GM12878 (cell line): ENCODE measurements around the gene TFCP2L1. TPM values are rescaled to one million over a fixed set of nuclear protein-coding genes. Genes with fewer than 3 reads are reported as not detected.

Source experiments
- ATAC-seq: fragments of 200-7000 bp; cut with Tn5 transposase; 3 replicates; pipeline ENCODE4 v1.9.1; 2020; ENCODE audit warnings: mild to moderate bottlenecking, moderate library complexity
- BruUV-seq: library from RNA; stranded (reverse); fragments of 400-500 nt; replicated peaks from 2 replicates; lab custom pipeline; 2021; lab: Mats Ljungman, UMichigan
- CTCF ChIA-PET: fragments of 300-600 bp; sonication (Branson Sonifier 250); formaldehyde crosslinking; extraction: SDS; loops from one replicate; lab custom pipeline; 2021; ENCODE audit warnings: inconsistent platforms; lab: Yijun Ruan, JAX
- POLR2A ChIA-PET: fragments of 350-600 bp; formaldehyde crosslinking; extraction: SDS; loops from one replicate; lab custom pipeline; 2021; ENCODE audit warnings: inconsistent platforms; lab: Charles Lee
- RAD21 ChIA-PET: fragments of 300-600 bp; sonication (Branson Sonifier 250); formaldehyde crosslinking; loops from one replicate; lab custom pipeline; 2023; ENCODE audit warnings: antibody characterized with exemption; ENCODE audit not compliant: unreplicated experiment; lab: Charles Lee
- SMC1A ChIA-PET: fragments of 300-600 bp; sonication (Branson Sonifier 250); formaldehyde crosslinking; loops from one replicate; lab custom pipeline; 2023; ENCODE audit not compliant: unreplicated experiment, uncharacterized antibody; lab: Charles Lee
- DNase-seq: peaks from one replicate; pipeline ENCODE4 v3.0.0-alpha.2; 2011; ENCODE audit warnings: low read depth, low spot score
- FAIRE-seq: peaks from 3 replicates; lab custom pipeline; 2011; peaks lifted over from hg19 to GRCh38; lab: Jason Lieb, UNC
- H2AFZ ChIP-seq: 2 replicates; pipeline ENCODE4 v1.6.0; 2011; ENCODE audit warnings: low read depth, low read length, control low read depth; ENCODE audit not compliant: control insufficient read depth
- H3K27ac ChIP-seq: 2 replicates; pipeline ENCODE4 v1.5.1; 2011; ENCODE audit warnings: control low read depth; ENCODE audit not compliant: control insufficient read depth, insufficient read depth
- H3K27me3 ChIP-seq, 2 experiments: replicated peaks in 1 of 2; 2 replicates each; pipeline versions ENCODE4 v1.6.0 to v1.6.1; 2011; ENCODE audit warnings: low read length in 1 of 2; ENCODE audit not compliant: control insufficient read depth in 2 of 2, insufficient read depth in 2 of 2
- H3K36me3 ChIP-seq, 2 experiments: 2 replicates each; pipeline ENCODE4 v1.5.1; 2011; ENCODE audit warnings: low read length in 1 of 2; ENCODE audit not compliant: control insufficient read depth in 2 of 2, insufficient read depth in 2 of 2
- H3K4me1 ChIP-seq: 2 replicates; pipeline ENCODE4 v1.6.1; 2011; ENCODE audit warnings: mild to moderate bottlenecking, low read length, moderate library complexity, mixed read lengths; ENCODE audit not compliant: control insufficient read depth, insufficient read depth
- H3K4me2 ChIP-seq: 2 replicates; pipeline ENCODE4 v1.6.0; 2011; ENCODE audit warnings: control low read depth; ENCODE audit not compliant: control insufficient read depth, insufficient read depth
- H3K4me3 ChIP-seq: fragments of 200-600 bp; sonication (generic); 2 replicates; pipeline ENCODE4 v1.5.1; 2016
- H3K79me2 ChIP-seq: 2 replicates; pipeline ENCODE4 v1.6.0; 2011; ENCODE audit warnings: low read length; ENCODE audit not compliant: control insufficient read depth, insufficient read depth
- H3K9ac ChIP-seq: 2 replicates; pipeline ENCODE4 v1.8.0; 2011; ENCODE audit warnings: low read length, control low read depth, mixed read lengths; ENCODE audit not compliant: control insufficient read depth, insufficient read depth
- H3K9me3 ChIP-seq: replicated peaks from 3 replicates; pipeline ENCODE4 v1.5.1; 2011; ENCODE audit warnings: mild to moderate bottlenecking, low read length; ENCODE audit not compliant: control insufficient read depth, insufficient read depth
- H4K20me1 ChIP-seq: 2 replicates; pipeline ENCODE4 v1.6.0; 2011; ENCODE audit not compliant: control insufficient read depth, insufficient read depth
- ATF7 ChIP-seq: fragments of 450-650 bp; IDR thresholded peaks from 2 replicates; pipeline ENCODE4 v1.6.1; 2016; ENCODE audit warnings: low read depth, mild to moderate bottlenecking
- CHD1 ChIP-seq: IDR thresholded peaks from 2 replicates; pipeline ENCODE4 v1.6.1; 2012; ENCODE audit warnings: low read depth, low read length, improper control_type of control experiment
- EED ChIP-seq: sonication (generic); IDR thresholded peaks from 2 replicates; pipeline ENCODE4 v1.6.1; 2016; ENCODE audit warnings: antibody characterized with exemption, low read depth
- FOS ChIP-seq: IDR thresholded peaks from 3 replicates; pipeline ENCODE4 v1.6.1; 2011; ENCODE audit warnings: borderline replicate concordance; ENCODE audit not compliant: insufficient read length; ENCODE audit errors: extremely low read depth
- FOXK2 ChIP-seq: fragments of 450-650 bp; IDR thresholded peaks from 2 replicates; pipeline ENCODE4 v1.6.1; 2017; ENCODE audit warnings: mild to moderate bottlenecking, moderate library complexity
- KLF5 ChIP-seq: fragments of 450-650 bp; IDR thresholded peaks from 2 replicates; pipeline ENCODE4 v1.6.1; 2014; ENCODE audit warnings: mild to moderate bottlenecking; ENCODE audit not compliant: partially characterized antibody
- NFYA ChIP-seq: IDR thresholded peaks from 2 replicates; pipeline ENCODE4 v1.6.1; 2011; ENCODE audit warnings: low read depth, mild to moderate bottlenecking, low read length, improper control_type of control experiment, borderline replicate concordance
- NFYB ChIP-seq: IDR thresholded peaks from 2 replicates; pipeline ENCODE4 v1.6.1; 2011; ENCODE audit warnings: low read depth, mild to moderate bottlenecking, low read length, improper control_type of control experiment, moderate library complexity; ENCODE audit not compliant: insufficient read depth
- NRF1 ChIP-seq: conservative IDR thresholded peaks from 2 replicates; pipeline ENCODE4 v1.6.1; 2011; ENCODE audit warnings: mild to moderate bottlenecking, low read depth, low read length, improper control_type of control experiment
- PML ChIP-seq: IDR thresholded peaks from 2 replicates; pipeline ENCODE4 v1.6.1; 2012; ENCODE audit warnings: low read length, inconsistent platforms
- RAD21 ChIP-seq: IDR thresholded peaks from 2 replicates; pipeline ENCODE4 v1.6.1; 2011; ENCODE audit warnings: mild to moderate bottlenecking, low read depth, low read length, moderate library complexity; ENCODE audit not compliant: insufficient read depth
- RUNX3 ChIP-seq: IDR thresholded peaks from 2 replicates; pipeline ENCODE4 v1.6.1; 2012; ENCODE audit warnings: low read length, inconsistent platforms
- SP1 ChIP-seq: IDR thresholded peaks from one replicate; pipeline ENCODE4 v1.6.1; 2011; ENCODE audit warnings: low read depth, low read length
- STAT1 ChIP-seq: fragments of 450-650 bp; conservative IDR thresholded peaks from 2 replicates; pipeline ENCODE4 v1.6.1; 2014; ENCODE audit warnings: antibody characterized with exemption, mild to moderate bottlenecking
- TARDBP ChIP-seq: IDR thresholded peaks from 2 replicates; pipeline ENCODE4 v1.6.1; 2016; ENCODE audit warnings: borderline replicate concordance
- ZNF217 ChIP-seq: fragments of 450-650 bp; IDR thresholded peaks from 2 replicates; pipeline ENCODE4 v1.6.1; 2017; ENCODE audit warnings: antibody characterized with exemption, mild to moderate bottlenecking
- ZNF274 ChIP-seq: IDR thresholded peaks from one replicate; pipeline ENCODE4 v1.8.0; 2011; ENCODE audit not compliant: insufficient read length, insufficient read depth
- ZNF622 ChIP-seq: fragments of 450-650 bp; IDR thresholded peaks from 2 replicates; pipeline ENCODE4 v1.6.1; 2017; ENCODE audit warnings: mild to moderate bottlenecking, inconsistent platforms
- ZZZ3 ChIP-seq: IDR thresholded peaks from 2 replicates; pipeline ENCODE4 v1.6.1; 2011; ENCODE audit warnings: low read depth; ENCODE audit not compliant: control insufficient read depth, insufficient read length
- WGBS: methylation state at CpG from one replicate; pipeline ENCODE4 v1.1.6; 2016; ENCODE audit warnings: low lambda C conversion rate; ENCODE audit not compliant: insufficient replicate concordance, insufficient coverage; ENCODE audit errors: missing lambda C conversion rate; 5-methylcytosine and 5-hydroxymethylcytosine counted together
- in situ Hi-C: fragments of 300-500 bp; cut with MboI; formaldehyde crosslinking; loops from 9 replicates; pipeline ENCODE4 v1.14.3; 2018; ENCODE audit warnings: mixed read lengths
- intact Hi-C: fragments of 100-400 bp; cut with micrococcal nuclease; formaldehyde crosslinking; loops from one replicate; pipeline ENCODE4 v1.14.2; 2022; ENCODE audit not compliant: unreplicated experiment
- polyA plus RNA-seq, 11 experiments: library from polyadenylated mRNA; depleted of rRNA in 4 of 11; unstranded in 6 of 11; stranded (reverse) in 5 of 11; fragments of >200 nt; fragmentation: Nextera tagmentation in 4 of 11; fragmentation: Illumina TruSeq in 1 of 11; extraction: Ambion mirVana in 4 of 11; extraction: Trizol in 1 of 11; gene quantifications; 1 replicate in 1 of 11; 2 replicates in 10 of 11; pipeline versions ENCODE4 v1.2.1 to v1.2.3, GENCODE V29; 2011 to 2016; ENCODE audit warnings: inconsistent platforms in 2 of 11, missing spikeins in 2 of 11, low read depth in 1 of 11
- total RNA-seq, 4 experiments: library from RNA; depleted of rRNA in 3 of 4; stranded (reverse); fragments of >200 nt in 3 of 4; fragmentation: Illumina TruSeq in 1 of 4; extraction: Trizol in 1 of 4; gene quantifications; 2 replicates each; pipeline versions ENCODE4 v1.2.1 to v1.2.3, GENCODE V29; 2013 to 2021
- TF ChIP-seq, protein P1 (sequence below): fragments of 150-350 bp; IDR thresholded peaks from 2 replicates; pipeline ENCODE4 v1.6.1; 2014; ENCODE audit warnings: mild to moderate bottlenecking, low read depth, low read length

TFCP2L1 gene
- total and polyA plus RNA-seq, 10 of the 15 experiments (the other 5 are each of a cell fraction or from before 2014, with no cell fraction given) = 0.02 to 0.21 (median 0.09) TPM; not detected in 1

DNA sequence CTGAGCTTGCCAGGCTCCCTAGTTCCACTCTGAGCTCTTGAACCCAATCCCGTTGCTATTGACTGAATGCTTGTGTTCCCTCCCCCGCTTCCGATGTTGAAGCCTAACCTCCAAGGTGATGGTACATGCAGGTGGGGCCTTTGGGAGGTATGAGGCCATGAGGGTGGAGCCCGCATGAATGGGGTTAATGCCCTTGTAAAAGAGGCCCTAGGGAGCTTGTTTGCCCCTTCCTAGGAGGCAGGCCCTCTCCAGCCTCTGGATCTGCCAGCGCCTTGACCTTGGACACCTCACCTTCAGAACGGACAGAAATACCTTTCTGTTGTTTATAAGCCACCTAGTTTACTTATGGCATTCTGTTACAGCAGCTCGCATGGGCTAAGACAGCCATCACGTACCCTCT is 71.6 kb downstream of the TFCP2L1 start:
- no peaks in the 10 kb centered on the region for H3K36me3 ChIP-seq
- POLR2A ChIA-PET = no interaction called here
- intact Hi-C loops = no loop called here
- no peaks in the 10 kb centered on the region for H4K20me1 ChIP-seq
- H3K9me3 ChIP-seq = no peaks in the 10 kb centered on the region
- no peak for DNase-seq
- no peak for ATAC-seq
- no peak for TF ChIP-seq ZNF217
- TF ChIP-seq NRF1 = no peak
- no peak for TF ChIP-seq TARDBP
- no peak for TF ChIP-seq ATF7
- no peak for TF ChIP-seq RUNX3
- no peak for TF ChIP-seq STAT1
- TF ChIP-seq, all 136 proteins: peak for 0
- no peak overlapping the region for H3K27ac ChIP-seq
- CTCF ChIA-PET = no interaction called here
- no peak overlapping the region for H3K4me3 ChIP-seq
- WGBS = 30% methylated on average over 8 of the region's 8 CpGs
- no TSS peak for BruUV-seq
- no peaks in the 10 kb centered on the region for H3K4me1 ChIP-seq
- RAD21 ChIA-PET = no interaction called here
- SMC1A ChIA-PET = no interaction called here
- in situ Hi-C loops = no loop called here
- no peak overlapping the region for H3K9ac ChIP-seq
- H3K27me3 ChIP-seq = peaks cover 0 to 4% of the 10 kb centered on the region in 2 experiments; a peak in 2 of 4 replicates
- FAIRE-seq = no peak
- no peaks in the 10 kb centered on the region for H3K79me2 ChIP-seq
- no peak overlapping the region for H2AFZ ChIP-seq
- no peak overlapping the region for H3K4me2 ChIP-seq

DNA sequence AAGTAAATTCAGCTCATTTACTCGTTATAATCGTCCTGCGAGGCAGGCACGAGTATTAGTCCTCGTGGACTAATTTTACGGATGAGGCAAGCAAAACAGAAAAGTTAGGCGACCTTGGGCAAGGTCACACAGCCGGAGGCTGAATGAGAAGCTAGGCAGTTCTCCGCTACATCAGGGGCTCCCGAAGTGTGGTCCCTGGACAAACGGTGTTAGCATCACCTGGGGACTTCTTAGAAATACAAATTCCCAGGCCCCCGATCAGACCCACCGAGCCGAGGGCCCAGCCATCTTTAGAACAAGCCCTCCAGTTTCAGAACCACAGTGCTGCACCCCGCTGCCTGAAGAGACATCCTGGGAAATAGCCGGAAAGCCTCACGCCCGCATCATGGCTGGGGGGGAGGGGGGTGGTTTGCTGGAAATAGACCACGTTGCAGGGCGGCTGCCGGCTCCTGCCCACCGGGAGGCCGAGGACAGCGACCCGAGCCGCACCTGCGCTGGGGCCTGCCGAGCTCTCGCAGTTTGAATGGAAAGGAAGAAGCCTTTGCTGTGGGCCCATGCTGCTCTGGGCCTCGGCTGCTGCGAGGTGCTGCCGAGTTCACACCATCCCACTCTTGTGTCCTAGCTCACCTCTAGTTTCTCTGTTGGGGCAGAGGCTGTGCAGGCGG is 72.2 kb downstream of the TFCP2L1 start:
- ATAC-seq (no peak), DNase-seq (no peak), FAIRE-seq (no peak)
- Histone ChIP-seq H3K79me2 (no peaks in the 10 kb centered on the region), H3K9me3 (no peaks in the 10 kb centered on the region), H4K20me1 (no peaks in the 10 kb centered on the region), H3K4me3 (no peak overlapping the region), H3K9ac (no peak overlapping the region), H3K27me3 (peaks cover 0 to 4% of the 10 kb centered on the region in 2 experiments; a peak in 2 of 4 replicates), H3K4me2 (no peak overlapping the region), H3K27ac (no peak overlapping the region), H3K36me3 (no peaks in the 10 kb centered on the region), H2AFZ (no peak overlapping the region), H3K4me1 (no peaks in the 10 kb centered on the region)
- ChIA-PET SMC1A (no interaction called here), POLR2A (no interaction called here), CTCF (no interaction called here), RAD21 (no interaction called here)
- 39% methylated on average over 31 of the region's 33 CpGs for WGBS
- in situ Hi-C loops (no loop called here), intact Hi-C loops (no loop called here)
- no TSS peak for BruUV-seq
- TF ChIP-seq ZNF274 = no peak
- no peak for TF ChIP-seq PML
- no peak for TF ChIP-seq CHD1
- TF ChIP-seq NFYB = no peak
- TF ChIP-seq SP1 = no peak
- no peak for TF ChIP-seq NFYA
- TF ChIP-seq ZNF622 = no peak
- no peak for TF ChIP-seq ZZZ3
- no peak for TF ChIP-seq KLF5
- TF ChIP-seq RAD21 = no peak
- TF ChIP-seq, protein P1, sequence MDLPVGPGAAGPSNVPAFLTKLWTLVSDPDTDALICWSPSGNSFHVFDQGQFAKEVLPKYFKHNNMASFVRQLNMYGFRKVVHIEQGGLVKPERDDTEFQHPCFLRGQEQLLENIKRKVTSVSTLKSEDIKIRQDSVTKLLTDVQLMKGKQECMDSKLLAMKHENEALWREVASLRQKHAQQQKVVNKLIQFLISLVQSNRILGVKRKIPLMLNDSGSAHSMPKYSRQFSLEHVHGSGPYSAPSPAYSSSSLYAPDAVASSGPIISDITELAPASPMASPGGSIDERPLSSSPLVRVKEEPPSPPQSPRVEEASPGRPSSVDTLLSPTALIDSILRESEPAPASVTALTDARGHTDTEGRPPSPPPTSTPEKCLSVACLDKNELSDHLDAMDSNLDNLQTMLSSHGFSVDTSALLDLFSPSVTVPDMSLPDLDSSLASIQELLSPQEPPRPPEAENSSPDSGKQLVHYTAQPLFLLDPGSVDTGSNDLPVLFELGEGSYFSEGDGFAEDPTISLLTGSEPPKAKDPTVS = no peak
- no peak for TF ChIP-seq EED
- no peak for TF ChIP-seq FOXK2
- no peak for TF ChIP-seq FOS
